GM12874 (cell line): ENCODE measurements around the gene FERMT3.

Experiments
- TF ChIP-seq, protein P1 (sequence below): IDR thresholded peaks from 2 replicates; pipeline ENCODE4 v1.5.1; 2011; ENCODE audit warnings: low read depth, mild to moderate bottlenecking, control low read depth, low read length, moderate library complexity; ENCODE audit not compliant: insufficient read depth

The FERMT3 gene

DNA sequence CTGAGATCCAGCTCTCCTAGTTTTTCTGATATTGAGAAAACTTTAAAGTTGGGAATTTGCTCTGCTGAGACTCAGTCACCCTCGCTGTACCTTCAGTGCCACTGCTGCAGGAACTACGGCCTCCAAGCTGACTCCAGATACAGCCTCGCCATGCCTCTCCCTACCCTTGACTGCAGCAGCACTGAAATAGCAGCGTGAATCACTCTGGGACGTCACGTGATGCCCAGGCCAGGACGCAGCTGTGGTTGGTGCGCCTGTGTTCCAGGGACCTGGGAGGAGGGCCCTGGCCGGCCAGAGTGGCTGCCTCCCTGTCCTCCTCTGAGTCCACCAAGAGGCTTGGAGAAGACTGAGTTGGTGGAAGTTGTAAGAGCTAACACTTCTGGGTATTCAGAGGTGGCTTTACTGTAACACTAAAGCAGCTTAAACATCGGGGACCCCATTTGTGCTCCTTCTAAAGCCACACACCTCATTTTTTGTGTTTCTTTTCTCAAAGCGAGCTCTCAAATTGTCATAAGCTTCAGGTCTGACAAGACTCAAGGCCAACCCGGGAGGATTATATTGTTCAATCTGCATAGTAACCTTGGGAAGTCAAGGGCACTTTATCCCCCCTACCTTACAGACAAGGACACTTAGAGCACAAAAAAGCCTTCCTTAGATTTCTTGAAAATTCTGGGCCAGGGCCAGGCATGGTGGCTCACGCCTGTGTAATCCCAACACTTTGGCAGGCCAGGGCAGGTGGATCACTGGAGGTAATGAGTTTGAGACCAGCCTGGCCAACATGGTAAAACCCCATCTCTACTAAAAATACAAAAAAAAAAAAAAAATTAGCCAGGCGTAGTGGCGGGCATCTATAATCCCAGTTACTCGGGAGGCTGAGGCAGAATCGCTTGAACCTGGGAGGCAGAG lies 24.8 kb upstream of the FERMT3 start:
- TF ChIP-seq, protein P1, sequence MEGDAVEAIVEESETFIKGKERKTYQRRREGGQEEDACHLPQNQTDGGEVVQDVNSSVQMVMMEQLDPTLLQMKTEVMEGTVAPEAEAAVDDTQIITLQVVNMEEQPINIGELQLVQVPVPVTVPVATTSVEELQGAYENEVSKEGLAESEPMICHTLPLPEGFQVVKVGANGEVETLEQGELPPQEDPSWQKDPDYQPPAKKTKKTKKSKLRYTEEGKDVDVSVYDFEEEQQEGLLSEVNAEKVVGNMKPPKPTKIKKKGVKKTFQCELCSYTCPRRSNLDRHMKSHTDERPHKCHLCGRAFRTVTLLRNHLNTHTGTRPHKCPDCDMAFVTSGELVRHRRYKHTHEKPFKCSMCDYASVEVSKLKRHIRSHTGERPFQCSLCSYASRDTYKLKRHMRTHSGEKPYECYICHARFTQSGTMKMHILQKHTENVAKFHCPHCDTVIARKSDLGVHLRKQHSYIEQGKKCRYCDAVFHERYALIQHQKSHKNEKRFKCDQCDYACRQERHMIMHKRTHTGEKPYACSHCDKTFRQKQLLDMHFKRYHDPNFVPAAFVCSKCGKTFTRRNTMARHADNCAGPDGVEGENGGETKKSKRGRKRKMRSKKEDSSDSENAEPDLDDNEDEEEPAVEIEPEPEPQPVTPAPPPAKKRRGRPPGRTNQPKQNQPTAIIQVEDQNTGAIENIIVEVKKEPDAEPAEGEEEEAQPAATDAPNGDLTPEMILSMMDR = no peak

DNA sequence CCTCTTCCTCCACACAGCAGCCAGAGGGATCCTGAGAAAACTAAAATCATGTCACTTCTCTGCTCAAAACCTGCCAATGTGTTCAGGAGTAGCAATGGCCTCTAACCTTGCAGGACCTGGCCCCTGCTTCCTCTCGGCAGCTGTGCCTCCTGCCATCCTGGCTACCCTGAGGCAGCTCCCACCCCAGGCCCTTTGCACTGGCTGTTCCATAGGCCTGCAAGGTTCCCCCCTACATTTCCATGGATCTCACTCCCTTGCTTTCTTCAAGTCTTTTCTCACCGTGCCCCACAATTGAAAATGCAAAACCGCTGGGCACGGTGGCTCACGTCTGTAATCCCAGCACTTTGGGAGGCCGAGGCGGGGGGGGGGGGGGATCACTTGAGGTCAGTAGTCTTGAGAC lies 22.6 kb upstream of the FERMT3 start:
- TF ChIP-seq, protein P1 = no peak

DNA sequence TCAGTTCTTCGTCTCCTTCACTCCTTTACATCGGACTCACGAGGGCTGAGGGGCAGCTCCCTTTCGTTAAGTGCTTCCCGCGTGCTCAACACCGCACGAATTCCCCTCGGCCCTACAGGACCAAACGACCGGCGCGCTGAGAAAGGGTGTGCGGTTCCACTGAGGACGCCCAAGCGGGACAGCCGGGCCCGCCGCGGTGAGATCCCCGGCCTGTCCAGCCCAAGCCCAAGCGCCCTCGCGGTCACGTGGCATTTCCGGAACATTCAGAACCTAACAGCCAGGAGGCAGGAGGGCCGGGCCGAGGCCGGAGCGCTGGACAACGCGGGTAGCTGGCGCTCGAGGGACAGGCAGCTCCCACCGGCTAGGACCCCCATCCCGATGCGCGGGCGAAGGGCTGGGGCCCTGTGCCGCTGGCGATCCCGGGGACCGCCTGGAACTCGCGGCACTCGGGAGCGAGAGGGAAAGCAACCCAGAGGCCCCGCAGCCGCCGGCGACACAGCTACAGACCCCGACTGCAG lies 21.3 kb upstream of the FERMT3 start:
- TF ChIP-seq, protein P1 = no peak

DNA sequence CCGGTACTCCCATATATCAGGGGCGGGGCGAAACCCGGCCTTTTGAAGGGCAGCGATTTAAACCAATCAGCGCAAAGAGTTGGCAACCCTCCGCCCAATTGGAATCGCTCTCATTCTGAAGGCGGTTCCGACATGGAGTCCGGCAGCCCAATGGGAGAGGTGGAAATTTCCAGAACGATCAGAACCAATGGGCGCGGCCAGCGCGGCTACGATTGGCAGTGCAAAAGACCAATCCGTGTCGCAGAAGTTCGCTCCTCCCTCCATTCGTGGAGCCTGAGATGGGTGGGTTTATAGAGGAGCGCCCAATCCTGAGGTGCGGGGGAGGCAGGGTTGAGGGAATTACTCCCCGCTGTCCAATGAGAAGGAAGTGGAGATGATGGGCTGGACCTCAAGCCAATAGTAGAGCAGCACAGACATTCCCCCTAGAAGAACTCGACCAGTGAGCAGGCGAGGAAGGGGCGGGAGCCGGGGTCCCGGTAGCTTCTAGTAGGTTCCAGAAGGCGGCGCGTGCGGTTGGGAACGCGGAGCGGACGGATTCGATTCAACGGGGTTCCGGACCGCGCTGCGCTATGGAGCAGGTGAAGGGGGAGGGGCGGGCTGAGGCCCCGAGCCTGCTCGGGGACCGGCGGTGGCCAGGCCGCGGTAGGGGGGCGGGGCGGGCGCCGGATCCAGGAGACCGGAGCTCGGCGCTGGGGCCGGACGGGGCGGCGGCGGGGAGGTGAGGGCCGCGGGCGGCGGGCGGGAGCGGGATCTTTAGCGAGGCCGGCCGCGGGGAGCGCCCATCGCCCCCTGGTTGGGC lies 20.6 kb upstream of the FERMT3 start, which contains the start of gene STIP1:
TSS of gene STIP1 (plus strand) at position 479 of the 799 bp plus-strand sequence. CDS start at position 570, 91 bp downstream.
- TF ChIP-seq, protein P1 = peak; percentile 48

DNA sequence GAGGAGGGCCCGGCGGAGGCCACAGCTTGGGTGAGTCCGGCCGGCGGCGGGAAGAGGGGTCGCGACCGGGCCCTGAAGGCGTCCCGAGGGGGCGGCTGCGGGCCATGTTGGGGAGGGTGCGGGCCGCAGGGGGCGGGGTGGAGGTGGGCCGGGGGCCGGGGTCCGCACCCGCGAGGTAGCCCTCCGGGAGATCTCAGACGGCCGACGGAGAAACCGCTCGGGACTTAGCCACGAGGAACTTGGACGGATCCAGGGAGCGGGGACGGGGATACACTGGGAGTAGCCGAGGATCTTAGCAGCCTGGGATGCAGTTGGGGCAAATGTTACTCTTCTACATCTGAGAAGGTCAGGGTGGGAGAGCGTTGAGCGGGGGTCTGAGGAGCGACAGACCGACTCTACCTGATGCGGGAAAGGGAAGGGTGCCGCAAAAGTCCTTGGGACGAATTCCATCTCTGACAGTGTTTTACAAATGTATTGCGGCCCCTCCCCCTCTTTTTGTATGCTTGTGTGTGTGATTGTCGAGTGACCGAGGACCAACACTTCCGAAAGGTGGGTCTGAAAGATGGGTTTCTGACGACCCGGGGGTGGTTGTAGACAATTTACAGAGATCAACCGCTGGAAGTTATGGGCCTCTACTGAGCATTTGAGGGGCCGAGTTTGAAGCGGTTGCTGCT lies 19.9 kb upstream of the FERMT3 start:
- TF ChIP-seq, protein P1 = no peak

DNA sequence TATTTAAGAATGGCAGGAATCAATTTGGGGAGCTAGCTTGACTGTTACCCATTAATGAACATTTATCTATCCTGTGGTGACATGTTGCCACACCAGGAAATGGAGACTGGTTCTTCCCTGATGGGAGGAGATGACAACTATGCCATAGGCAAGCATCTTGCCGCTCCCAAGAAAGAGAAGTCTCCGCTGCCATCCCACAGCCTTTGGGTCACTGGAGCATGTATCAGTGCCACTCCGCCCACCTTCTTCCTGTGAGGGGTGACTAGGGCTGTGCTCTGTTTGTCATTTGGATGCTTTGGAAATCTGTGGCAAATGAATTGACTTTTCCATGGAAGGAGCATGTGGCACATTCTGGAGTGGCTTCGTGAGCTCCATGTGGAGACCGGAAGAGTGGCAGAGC lies 14.1 kb upstream of the FERMT3 start:
- TF ChIP-seq, protein P1 = no peak

DNA sequence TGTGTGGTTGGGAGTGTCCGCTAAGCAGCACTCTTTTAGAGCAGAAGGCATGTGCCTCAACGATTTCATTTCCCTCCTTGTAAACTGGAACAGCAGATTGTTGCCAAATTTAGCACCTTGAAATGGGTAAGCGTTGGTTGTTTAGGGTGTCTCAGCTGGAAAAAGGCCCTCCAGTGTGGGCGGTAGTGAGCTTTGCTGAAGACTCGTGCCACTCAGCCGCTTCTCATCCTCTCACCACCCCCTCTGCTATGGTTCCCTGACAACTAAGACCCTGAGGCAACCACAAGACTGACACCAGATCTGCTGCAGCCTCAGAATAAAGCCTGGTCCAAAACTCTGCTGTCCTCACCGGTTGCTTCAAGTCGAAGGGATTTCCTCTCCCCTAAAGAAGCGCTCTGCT lies 9.9 kb upstream of the FERMT3 start:
- TF ChIP-seq, protein P1 = no peak
